A673 (cell line): ENCODE data around the gene MICOS13. TPM values are rescaled to one million over a fixed set of nuclear protein-coding genes. Genes with fewer than 3 reads are reported as not detected.

ENCODE experiments used
- BruUV-seq: library from RNA; stranded (reverse); fragments of 400-500 nt; replicated peaks from 2 replicates; lab custom pipeline; 2021; lab: Mats Ljungman, UMichigan
- CTCF ChIA-PET: fragments of 300-600 bp; sonication (Branson Sonifier 250); formaldehyde crosslinking; loops from one replicate; lab custom pipeline; 2022; ENCODE audit warnings: antibody characterized with exemption; lab: Charles Lee
- POLR2A ChIA-PET: fragments of 300-600 bp; sonication (Branson Sonifier 250); formaldehyde crosslinking; loops from one replicate; lab custom pipeline; 2022; ENCODE audit warnings: antibody characterized with exemption; ENCODE audit not compliant: low non-redundant PET; lab: Charles Lee
- DNase-seq: peaks from one replicate; pipeline ENCODE4 v3.0.0-alpha.2; 2015; ENCODE audit warnings: low spot score
- H3K27ac ChIP-seq: fragments of 200-600 bp; sonication (generic); 2 replicates; pipeline ENCODE4 v1.5.1; 2016; ENCODE audit warnings: mixed run types, low read depth, mild to moderate bottlenecking, mixed read lengths, antibody characterized with exemption, low read length; ENCODE audit not compliant: poor library complexity, severe bottlenecking
- H3K27me3 ChIP-seq: fragments of 200-600 bp; sonication (generic); replicated peaks from 2 replicates; pipeline ENCODE4 v1.6.1; 2017; ENCODE audit warnings: mixed run types, low read depth, mild to moderate bottlenecking, mixed read lengths, antibody characterized with exemption, low read length; ENCODE audit not compliant: insufficient read depth, poor library complexity
- H3K36me3 ChIP-seq: fragments of 200-600 bp; sonication (generic); 2 replicates; pipeline ENCODE4 v1.6.1; 2016; ENCODE audit warnings: mixed run types, mild to moderate bottlenecking, mixed read lengths, antibody characterized with exemption, low read length; ENCODE audit not compliant: insufficient read depth, poor library complexity, severe bottlenecking
- H3K4me1 ChIP-seq: fragments of 200-600 bp; sonication (generic); 2 replicates; pipeline ENCODE4 v1.6.1; 2017; ENCODE audit warnings: mixed run types, mild to moderate bottlenecking, mixed read lengths, antibody characterized with exemption, low read length; ENCODE audit not compliant: insufficient read depth, poor library complexity, severe bottlenecking
- H3K4me3 ChIP-seq: fragments of 200-600 bp; sonication (generic); 2 replicates; pipeline ENCODE4 v1.5.1; 2016; ENCODE audit warnings: low read depth, mixed run types, mild to moderate bottlenecking, mixed read lengths, low read length; ENCODE audit not compliant: poor library complexity, severe bottlenecking
- H3K9me3 ChIP-seq: fragments of 200-600 bp; sonication (generic); 2 replicates; pipeline ENCODE4 v1.6.1; 2016; ENCODE audit warnings: mixed run types, low read depth, mild to moderate bottlenecking, mixed read lengths, antibody characterized with exemption, low read length; ENCODE audit not compliant: poor library complexity, severe bottlenecking
- CTCF ChIP-seq: fragments of 300-800, 200-600 bp; sonication (generic); conservative IDR thresholded peaks from 2 replicates; pipeline ENCODE4 v1.5.1; 2017; ENCODE audit warnings: low read depth, mild to moderate bottlenecking, antibody characterized with exemption, low read length, moderate library complexity, mixed read lengths
- EZH2 ChIP-seq: fragments of 200-600 bp; sonication (generic); IDR thresholded peaks from 2 replicates; pipeline ENCODE4 v1.6.1; 2017; ENCODE audit warnings: borderline replicate concordance, low read depth, mild to moderate bottlenecking, mixed read lengths, antibody characterized with exemption, low read length; ENCODE audit not compliant: poor library complexity, severe bottlenecking
- intact Hi-C: fragments of 100-400 bp; cut with micrococcal nuclease; formaldehyde crosslinking; loops from one replicate; pipeline ENCODE4 v1.10.0; 2022; ENCODE audit not compliant: unreplicated experiment
- total RNA-seq: library from RNA; stranded (reverse); gene quantifications from 2 replicates; pipeline ENCODE4 v1.2.3, GENCODE V29; 2021

Gene MICOS13
- total RNA-seq, 1 experiment from 2014 or later = 36.3 TPM

DNA sequence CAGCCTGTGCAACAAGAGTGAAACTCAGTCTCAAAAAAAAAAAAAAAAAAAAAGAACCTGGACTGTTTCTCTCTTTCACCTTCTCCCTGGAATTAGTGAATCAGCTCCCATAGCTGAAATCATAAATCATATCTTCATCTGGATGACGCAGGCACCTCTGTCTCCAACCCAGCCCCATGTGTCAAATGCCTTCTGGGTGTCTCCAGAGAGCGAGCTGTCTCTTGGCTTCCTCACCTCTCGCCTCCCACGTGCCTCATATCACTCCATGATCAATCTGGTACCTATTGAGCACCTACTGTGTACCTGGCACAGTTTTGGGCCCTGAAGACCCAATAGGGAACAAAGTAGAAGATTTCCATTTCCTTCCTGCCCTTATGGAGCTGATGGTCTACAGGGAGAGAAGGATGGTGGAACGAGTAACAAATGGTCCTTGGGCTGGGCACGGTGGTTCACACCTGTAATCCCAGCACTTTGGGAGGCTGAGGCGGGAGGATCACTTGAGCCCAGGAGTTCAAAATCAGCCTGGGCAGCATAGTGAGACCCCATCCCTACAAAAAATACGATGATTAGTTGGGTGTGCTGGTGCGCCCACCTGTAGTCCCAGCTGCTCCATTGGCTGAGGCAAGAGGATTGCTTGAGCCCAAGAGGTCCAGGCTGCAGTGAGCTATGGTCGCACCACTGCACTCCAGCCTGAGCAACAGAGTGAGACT is 3.0 kb upstream of the MICOS13 start:
- BruUV-seq = no TSS peak
- intact Hi-C loops = no loop called here
- no peaks in the 10 kb centered on the region for H3K27me3 ChIP-seq
- ChIA-PET POLR2A (interaction anchor here (0.5 to 0.7 kb wide), 3 partner anchors 35 to 60 kb away, joined by 7 to 20 read pairs (median 16); partner anchors contain the start of genes CATSPERD and LONP1), CTCF (no interaction called here)
- H3K4me1 ChIP-seq = no peaks in the 10 kb centered on the region
- H3K9me3 ChIP-seq = no peaks in the 10 kb centered on the region
- H3K4me3 ChIP-seq = no peak overlapping the region
- no peak for DNase-seq
- no peak for TF ChIP-seq CTCF
- no peak for TF ChIP-seq EZH2
- no peaks in the 10 kb centered on the region for H3K36me3 ChIP-seq
- no peak overlapping the region for H3K27ac ChIP-seq

DNA sequence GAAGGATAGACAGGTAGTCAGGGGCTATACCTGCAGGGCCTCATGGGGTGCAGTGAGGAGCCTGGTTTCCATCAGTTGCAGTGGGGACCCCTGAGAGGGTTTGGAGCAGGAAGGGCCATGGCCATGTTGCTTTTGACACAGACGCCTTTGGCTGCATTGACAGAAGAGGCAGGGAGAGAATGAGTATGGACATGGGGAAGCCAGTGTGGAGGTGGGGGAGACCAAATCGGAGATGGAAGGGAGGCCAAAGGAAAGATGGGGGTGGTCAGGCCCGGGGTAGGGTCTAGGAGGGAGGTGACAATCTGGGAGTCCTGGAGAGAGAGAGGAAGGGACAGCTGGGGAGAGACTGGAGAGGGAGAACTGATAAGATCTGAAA is 1.8 kb upstream of the MICOS13 start:
- no peaks in the 10 kb centered on the region for H3K27me3 ChIP-seq
- no TSS peak for BruUV-seq
- no peak overlapping the region for H3K27ac ChIP-seq
- no peak overlapping the region for H3K4me3 ChIP-seq
- POLR2A ChIA-PET = interaction anchor here (0.7 kb wide), 1 partner anchor 107 kb away, joined by 3 read pairs; no protein-coding TSS in a partner anchor
- TF ChIP-seq CTCF (no peak), EZH2 (no peak)
- no peaks in the 10 kb centered on the region for H3K36me3 ChIP-seq
- CTCF ChIA-PET = no interaction called here
- no peaks in the 10 kb centered on the region for H3K9me3 ChIP-seq
- H3K4me1 ChIP-seq = no peaks in the 10 kb centered on the region
- DNase-seq = no peak
- intact Hi-C loops = no loop called here

GRCh38 chr19:5681391-5682106 is 1.2 kb upstream of the MICOS13 start:
- H3K36me3 ChIP-seq = no peaks in the 10 kb centered on the region

More at GRCh38 chr19:5681391-5682106, 1.2 kb upstream of the MICOS13 start:
- ChIA-PET POLR2A (no interaction called here), CTCF (no interaction called here)
- H3K4me1 ChIP-seq = no peaks in the 10 kb centered on the region
- no peaks in the 10 kb centered on the region for H3K9me3 ChIP-seq
- no TSS peak for BruUV-seq
- intact Hi-C loops = no loop called here
- DNase-seq = no peak
- no peak overlapping the region for H3K27ac ChIP-seq
- H3K27me3 ChIP-seq = no peaks in the 10 kb centered on the region
- H3K4me3 ChIP-seq = peak overlapping the region; percentile 91
- TF ChIP-seq EZH2 (no peak), CTCF (no peak)
